ENCODE data around the gene USP17L21.
"Not testable (repeated sequence)": the region's sequence is repeated elsewhere in the genome, so short reads cannot be mapped to it uniquely, and the experiment has no call there.

GRCh38 chr4:9271719-9272118, 9.0 kb downstream of the USP17L21 start:
- not testable (repeated sequence) for TF ChIP-seq POLR2A (IDR thresholded peaks at IDR 0.05; ENCODE audit: insufficient read depth in 1 of 2, low read depth in 2 of 2, low read length in 2 of 2); CTCF (CRISPR knock-in tag; IDR thresholded peaks at IDR 0.05); PBX3 (CRISPR knock-in tag; IDR thresholded peaks at IDR 0.05; ENCODE audit: borderline replicate concordance); ETV5 (CRISPR knock-in tag; IDR thresholded peaks at IDR 0.05; ENCODE audit: borderline replicate concordance)

All from HepG2 (cell line).